Duodenal mucosa (tissue), 2 donors: ENCODE data around the gene SURF2.

ENCODE experiments used
- H3K27ac ChIP-seq: one replicate; pipeline ENCODE4 v1.7.0; 2013; ENCODE audit warnings: low read depth, low read length
- H3K27me3 ChIP-seq, 2 donors: one replicate each; pipeline ENCODE4 v1.7.0; 2013; ENCODE audit warnings: low read length in 2 of 2, control low read depth in 1 of 2; ENCODE audit not compliant: insufficient read depth in 2 of 2, control insufficient read depth in 1 of 2
- H3K36me3 ChIP-seq, 2 donors: one replicate each; pipeline ENCODE4 v1.7.0; 2013; ENCODE audit warnings: low read length in 2 of 2, control low read depth in 1 of 2; ENCODE audit not compliant: insufficient read depth in 2 of 2, control insufficient read depth in 1 of 2
- H3K4me1 ChIP-seq, 2 donors: one replicate each; pipeline ENCODE4 v1.7.0; 2013; ENCODE audit warnings: low read length in 2 of 2, control low read depth in 1 of 2; ENCODE audit not compliant: insufficient read depth in 2 of 2, control insufficient read depth in 1 of 2
- H3K4me3 ChIP-seq, 2 donors: one replicate each; pipeline ENCODE4 v1.7.0; 2013; ENCODE audit warnings: low read length in 2 of 2, low read depth in 1 of 2
- H3K9ac ChIP-seq, 2 donors: one replicate each; pipeline ENCODE4 v1.7.0; 2013; ENCODE audit warnings: low read length in 2 of 2, low read depth in 1 of 2
- H3K9me3 ChIP-seq, 2 donors: one replicate each; pipeline ENCODE4 v1.7.0; 2013; ENCODE audit warnings: low read length in 2 of 2, control low read depth in 1 of 2; ENCODE audit not compliant: control insufficient read depth in 1 of 2

Gene SURF2

GRCh38 chr9:133397370-133397769 is 41.0 kb downstream of the SURF2 start:
- H3K4me3 ChIP-seq, result no peak overlapping the region
- peaks cover 0 to 8% of the 10 kb centered on the region in 2 donors for H3K36me3 ChIP-seq
- no peak overlapping the region for H3K9ac ChIP-seq
- peaks cover 17 to 18% of the 10 kb centered on the region in 2 donors for H3K27me3 ChIP-seq
- no peak overlapping the region for H3K27ac ChIP-seq
- no peaks in the 10 kb centered on the region for H3K4me1 ChIP-seq
- no peaks in the 10 kb centered on the region for H3K9me3 ChIP-seq

- H3K36me3 ChIP-seq, result peaks cover 0 to 10% of the 10 kb centered on the region in 2 donors
- no peak overlapping the region for H3K27ac ChIP-seq
- H3K4me1 ChIP-seq, result no peaks in the 10 kb centered on the region
- no peak overlapping the region for H3K9ac ChIP-seq
- H3K9me3 ChIP-seq, result no peaks in the 10 kb centered on the region
- peaks cover 17 to 18% of the 10 kb centered on the region in 2 donors for H3K27me3 ChIP-seq
- H3K4me3 ChIP-seq, result no peak overlapping the region
Observed at GRCh38 chr9:133397895-133398294, 41.5 kb downstream of the SURF2 start.

DNA sequence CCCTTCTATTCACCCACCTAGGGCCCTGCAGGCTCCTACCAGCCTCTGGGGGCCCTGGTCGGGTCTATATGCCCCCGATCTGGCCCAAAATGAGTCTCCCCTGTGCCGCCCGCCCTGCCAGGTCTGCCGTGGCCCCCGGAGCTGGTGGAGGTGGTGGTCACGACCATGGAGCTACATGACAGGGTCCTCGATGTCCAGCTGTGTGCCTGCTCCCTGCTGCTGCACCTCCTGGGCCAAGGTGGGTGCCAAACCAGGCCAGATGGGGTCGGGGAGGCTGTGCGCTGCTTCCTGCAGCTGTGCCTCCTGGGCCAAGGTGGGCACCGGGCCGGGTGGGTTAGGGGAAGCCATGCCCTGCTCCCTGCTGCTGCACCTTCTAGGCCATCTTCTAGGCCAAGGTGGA is 43.9 kb downstream of the SURF2 start:
- H3K27ac ChIP-seq, result no peak overlapping the region
- no peak overlapping the region for H3K9ac ChIP-seq
- peaks cover 7 to 20% of the 10 kb centered on the region in 2 donors for H3K36me3 ChIP-seq

GRCh38 chr9:133401588-133401987 is 45.2 kb downstream of the SURF2 start:
- Histone ChIP-seq H3K4me1 (peaks cover 0 to 2% of the 10 kb centered on the region in 2 donors), H3K9me3 (no peaks in the 10 kb centered on the region), H3K36me3 (peaks cover 11 to 33% of the 10 kb centered on the region in 2 donors), H3K27me3 (peaks cover 12 to 16% of the 10 kb centered on the region in 2 donors), H3K4me3 (no peak overlapping the region), H3K9ac (no peak overlapping the region), H3K27ac (no peak overlapping the region)

More for the DNA sequence above, 43.9 kb downstream of the SURF2 start:
- no peak overlapping the region for H3K4me3 ChIP-seq
- peaks cover 12 to 17% of the 10 kb centered on the region in 2 donors for H3K27me3 ChIP-seq
- no peaks in the 10 kb centered on the region for H3K4me1 ChIP-seq
- no peaks in the 10 kb centered on the region for H3K9me3 ChIP-seq

- Histone ChIP-seq H3K4me1 (peaks cover 0 to 4% of the 10 kb centered on the region in 2 donors), H3K36me3 (peaks cover 11 to 43% of the 10 kb centered on the region in 2 donors), H3K4me3 (no peak overlapping the region), H3K9ac (no peak overlapping the region), H3K27me3 (peaks cover 1 to 5% of the 10 kb centered on the region in 2 donors), H3K27ac (no peak overlapping the region), H3K9me3 (no peaks in the 10 kb centered on the region)
Observed at GRCh38 chr9:133402689-133403088, 46.3 kb downstream of the SURF2 start.

DNA sequence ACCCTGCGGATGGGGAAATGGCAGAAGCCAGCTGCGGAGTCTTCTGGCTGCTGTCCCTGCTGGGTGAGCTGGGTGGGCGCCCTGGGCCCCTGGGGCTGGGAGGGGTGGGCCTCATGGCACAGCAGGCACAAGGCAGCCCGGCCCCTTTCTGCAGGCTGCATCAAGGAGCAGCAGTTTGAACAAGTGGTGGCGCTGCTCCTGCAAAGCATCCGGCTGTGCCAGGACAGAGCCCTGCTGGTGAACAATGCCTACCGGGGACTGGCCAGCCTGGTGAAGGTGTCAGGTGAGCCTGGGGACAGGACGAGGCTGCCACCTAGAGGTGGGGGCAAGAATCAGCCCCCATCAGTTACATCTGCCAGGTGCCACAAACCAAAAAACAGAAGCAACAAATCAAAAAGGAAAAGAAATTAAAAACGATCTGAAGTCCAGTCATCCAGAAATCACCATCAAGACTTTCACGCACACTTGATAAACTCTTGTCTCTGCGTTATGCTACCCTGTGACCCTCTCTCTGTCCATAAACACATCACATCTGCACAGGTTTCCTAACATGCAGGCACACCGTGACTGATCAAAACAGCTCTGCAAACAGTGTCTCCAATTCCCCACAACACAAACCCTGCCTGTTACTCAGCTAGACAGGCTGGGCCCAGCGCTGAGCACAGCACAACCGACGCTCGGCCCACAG is 47.6 kb downstream of the SURF2 start:
- Histone ChIP-seq H3K4me3 (no peak overlapping the region), H3K27me3 (no peaks in the 10 kb centered on the region), H3K4me1 (peaks cover 0 to 4% of the 10 kb centered on the region in 2 donors), H3K9ac (no peak overlapping the region), H3K27ac (no peak overlapping the region), H3K36me3 (peaks cover 11 to 52% of the 10 kb centered on the region in 2 donors), H3K9me3 (no peaks in the 10 kb centered on the region)

- Histone ChIP-seq H3K9me3 (no peaks in the 10 kb centered on the region), H3K4me1 (peaks cover 0 to 4% of the 10 kb centered on the region in 2 donors), H3K27me3 (no peaks in the 10 kb centered on the region), H3K36me3 (peaks cover 11 to 53% of the 10 kb centered on the region in 2 donors), H3K4me3 (no peak overlapping the region), H3K9ac (no peak overlapping the region), H3K27ac (no peak overlapping the region)
Observed at GRCh38 chr9:133404454-133405002, 48.2 kb downstream of the SURF2 start.

DNA sequence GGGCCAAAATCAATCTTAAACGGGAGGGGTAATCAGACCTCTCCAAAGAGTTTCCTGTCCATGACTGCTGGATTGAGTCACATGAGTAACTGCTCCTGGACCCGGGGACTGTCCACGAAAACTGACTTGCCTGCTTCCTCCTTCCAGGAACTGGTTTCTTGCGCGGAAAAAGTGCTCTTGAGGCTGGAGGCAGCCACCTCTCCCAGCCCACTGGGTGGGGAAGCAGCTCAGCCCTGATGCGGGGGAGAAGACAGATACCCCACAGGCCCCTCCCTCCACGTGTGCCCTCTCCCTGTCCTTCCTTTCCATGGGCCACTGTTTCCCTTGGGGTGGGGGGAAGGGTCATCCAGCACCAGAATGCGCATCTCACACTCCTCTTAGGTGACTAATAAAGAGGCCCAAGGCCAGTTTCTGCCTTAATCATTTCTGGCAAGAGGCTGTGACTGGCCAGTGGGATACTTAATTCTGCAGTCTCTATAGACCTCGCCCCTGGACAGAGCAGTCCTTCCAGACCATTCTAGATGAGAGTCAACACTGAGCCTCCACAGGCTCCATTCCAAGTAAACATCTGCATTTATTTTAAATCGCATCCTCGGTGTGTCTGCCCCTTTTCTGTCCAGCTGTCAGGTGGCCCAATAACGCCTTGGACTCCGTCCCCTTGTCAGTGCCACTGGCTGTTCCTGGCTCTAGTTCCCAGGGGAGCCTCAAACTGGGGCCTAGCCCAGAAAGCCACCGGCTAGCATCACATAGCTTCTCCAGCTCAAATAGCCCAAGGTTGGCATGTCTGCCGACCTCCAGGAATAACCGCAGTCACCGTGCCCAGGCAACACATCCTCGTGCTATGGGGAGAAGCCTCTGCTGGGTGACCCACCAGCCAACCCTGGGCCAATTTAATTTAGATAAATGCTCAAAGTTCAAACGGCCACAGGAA is 49.4 kb downstream of the SURF2 start:
- Histone ChIP-seq H3K27ac (no peak overlapping the region), H3K9me3 (no peaks in the 10 kb centered on the region), H3K27me3 (no peaks in the 10 kb centered on the region), H3K4me3 (no peak overlapping the region), H3K4me1 (peaks cover 0 to 4% of the 10 kb centered on the region in 2 donors), H3K36me3 (peaks cover 22 to 60% of the 10 kb centered on the region in 2 donors), H3K9ac (no peak overlapping the region)

GRCh38 chr9:133406480-133407307 is 50.3 kb downstream of the SURF2 start:
- peaks cover 0 to 4% of the 10 kb centered on the region in 2 donors for H3K4me1 ChIP-seq
- no peak overlapping the region for H3K27ac ChIP-seq
- H3K36me3 ChIP-seq, result peaks cover 22 to 68% of the 10 kb centered on the region in 2 donors
- H3K27me3 ChIP-seq, result no peaks in the 10 kb centered on the region
- H3K4me3 ChIP-seq, result no peak overlapping the region
- H3K9me3 ChIP-seq, result no peaks in the 10 kb centered on the region
- H3K9ac ChIP-seq, result no peak overlapping the region
